Stimulated activated CD4-positive, alpha-beta T cell treated with anti-CD3 and anti-CD28 coated beads, Interleukin-15, amount 100 ng/mL, for 1 hour (primary cell): ENCODE results near the gene AHR.

Experiments
- DNase-seq, 2 donors: peaks; one replicate each; pipeline ENCODE4 v3.0.0-alpha.2; 2020; ENCODE audit warnings: low read depth in 1 of 2, low spot score in 1 of 2

AHR gene

DNA sequence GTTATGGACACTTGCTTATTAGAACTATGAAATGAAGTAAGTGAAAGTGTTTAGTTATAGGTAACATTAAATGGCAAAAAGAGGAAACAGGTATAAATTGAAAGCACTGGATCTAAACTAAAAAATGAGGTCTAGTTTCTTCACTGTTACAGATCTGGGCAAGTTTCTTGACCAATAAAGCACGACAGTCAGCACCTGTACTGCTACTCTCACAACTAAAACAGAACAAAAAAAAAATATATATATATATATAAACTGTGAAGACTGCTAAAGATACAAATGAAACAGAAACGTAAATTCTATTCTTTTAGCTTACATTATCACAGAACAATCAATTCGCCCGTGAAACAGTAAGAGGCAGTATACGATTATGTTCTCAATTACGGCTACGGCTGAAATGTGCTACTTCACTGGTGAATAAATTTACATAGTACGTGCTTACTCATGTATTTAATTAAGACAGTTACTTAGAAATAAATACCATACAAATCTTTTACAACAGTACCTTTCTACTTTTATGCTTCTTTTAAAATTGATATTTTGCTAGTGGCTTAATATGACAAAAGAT, 4.2 kb downstream of the AHR start:
- DNase-seq = no peak

DNA sequence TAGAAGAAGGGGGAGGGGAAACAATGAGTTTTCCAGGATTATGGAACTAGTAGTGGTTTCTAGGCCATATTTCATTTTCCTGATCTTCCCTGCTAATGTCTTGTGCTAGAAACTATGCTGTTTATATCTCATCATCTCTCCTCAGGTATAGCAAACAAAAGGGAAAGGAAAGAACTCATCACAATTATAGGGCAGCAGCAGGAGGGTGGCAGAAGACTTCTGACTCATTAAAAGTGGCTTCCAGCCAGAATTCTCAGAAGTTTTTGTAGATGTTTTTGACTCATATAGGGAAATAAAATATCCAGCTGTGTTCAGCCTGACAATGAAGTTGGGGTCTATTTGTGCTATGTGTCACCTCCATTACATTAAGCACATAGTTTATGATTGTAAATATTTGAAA, 6.5 kb downstream of the AHR start:
- no peak for DNase-seq

DNA sequence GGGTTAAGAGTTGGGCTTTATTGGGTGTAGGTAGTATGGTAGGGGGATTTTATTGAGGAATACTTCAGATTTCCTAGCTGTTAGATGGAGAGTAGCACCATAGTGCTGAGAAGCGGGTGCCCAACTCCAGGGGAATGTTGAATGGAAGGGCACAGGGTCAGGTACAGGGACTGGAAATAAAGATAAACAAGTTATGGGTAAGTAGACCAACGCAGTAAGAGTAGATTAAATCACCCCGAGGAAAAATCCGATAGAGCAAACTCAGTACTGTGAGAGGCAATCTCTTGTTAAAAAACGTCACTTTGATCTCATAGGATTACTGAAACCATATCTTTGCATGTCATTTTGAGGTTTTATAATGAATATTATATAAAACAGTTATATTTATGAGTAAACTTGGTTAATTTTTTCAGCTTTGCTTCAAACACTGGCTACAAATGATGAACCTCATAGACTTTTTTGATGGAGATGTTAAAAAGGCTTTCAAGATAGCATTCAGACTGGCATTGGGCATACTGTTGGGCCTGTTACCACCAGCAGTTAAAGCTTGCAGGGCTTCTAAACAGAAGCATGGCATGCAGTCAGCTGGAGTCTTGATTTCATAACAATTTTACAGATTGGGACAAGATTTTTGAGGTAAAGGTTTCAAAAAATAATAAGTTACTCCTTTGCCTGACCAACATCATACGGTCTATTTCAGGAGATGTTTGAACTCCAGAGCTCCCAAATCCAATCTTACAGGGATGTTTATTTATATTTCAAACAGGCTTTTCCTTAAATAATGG, 7.1 kb downstream of the AHR start:
- DNase-seq = no peak

DNA sequence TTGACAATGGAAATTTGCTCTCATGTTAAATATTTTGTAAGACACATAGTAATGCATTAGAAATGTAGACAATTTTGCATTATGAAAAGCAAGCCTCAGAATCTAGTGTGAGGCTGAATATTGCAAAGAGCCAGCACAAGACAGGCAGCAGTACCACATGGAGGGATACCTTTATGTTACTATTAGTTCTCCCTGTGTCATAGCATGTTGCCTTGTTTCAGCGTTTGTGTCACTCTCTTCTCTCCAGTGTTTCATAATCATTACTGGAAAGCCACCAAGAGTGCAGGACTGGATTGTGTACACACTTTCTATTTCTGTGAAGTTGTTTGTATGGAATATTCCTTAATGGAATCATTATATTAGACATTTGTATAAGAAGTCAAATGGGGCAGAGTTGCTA, 8.5 kb downstream of the AHR start:
- no peak for DNase-seq

DNA sequence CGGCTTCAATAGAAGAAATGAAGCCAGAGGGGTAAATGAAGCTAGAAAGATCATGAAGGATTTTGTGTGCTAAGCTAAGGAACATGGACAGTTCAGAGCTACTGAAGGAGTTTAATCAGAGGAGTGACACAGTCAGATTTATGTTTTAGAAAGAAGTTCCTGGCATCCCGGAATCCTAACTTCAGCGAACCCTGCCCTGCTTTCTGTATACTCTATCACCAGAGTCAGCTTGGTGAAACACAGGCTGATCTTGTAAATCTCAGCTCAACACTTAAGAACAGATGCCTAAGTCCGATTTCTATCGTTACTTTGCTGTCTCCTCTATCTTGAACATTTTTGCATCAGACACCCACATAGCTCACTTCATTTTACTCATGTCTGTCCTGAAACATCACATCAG, 9.1 kb downstream of the AHR start:
- DNase-seq = no peak

DNA sequence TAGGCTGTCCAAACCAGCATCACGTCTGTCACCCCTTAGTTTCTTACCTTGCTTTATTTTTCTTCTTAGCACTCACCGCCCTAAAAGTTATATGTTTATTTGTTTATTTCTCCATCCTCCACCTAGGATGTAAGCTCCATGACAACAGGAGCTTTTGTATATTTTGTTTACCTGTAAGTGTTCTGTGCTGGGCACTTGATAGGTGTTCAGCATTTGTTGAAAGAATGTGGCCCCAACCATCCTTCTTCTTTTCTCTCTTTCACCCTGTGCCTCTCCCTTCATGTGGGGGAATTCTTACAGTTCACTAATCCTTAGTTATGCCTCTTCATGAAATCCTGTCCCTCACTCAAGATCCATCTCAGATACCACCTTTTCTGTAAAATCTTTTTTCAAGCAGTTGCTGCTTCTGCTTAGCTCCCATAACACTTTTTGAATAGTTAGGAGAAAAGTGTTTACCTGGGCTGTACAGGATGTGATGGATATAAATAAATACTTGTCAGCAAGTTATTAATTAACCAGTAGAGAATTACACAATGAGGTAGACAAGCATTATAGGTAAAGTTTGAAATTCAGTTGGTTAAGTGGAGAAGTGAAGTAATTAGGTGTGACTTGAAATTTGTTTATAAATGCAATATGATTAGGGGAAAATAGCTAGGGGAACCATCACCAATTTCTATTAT, 9.7 kb downstream of the AHR start:
- no peak for DNase-seq

DNA sequence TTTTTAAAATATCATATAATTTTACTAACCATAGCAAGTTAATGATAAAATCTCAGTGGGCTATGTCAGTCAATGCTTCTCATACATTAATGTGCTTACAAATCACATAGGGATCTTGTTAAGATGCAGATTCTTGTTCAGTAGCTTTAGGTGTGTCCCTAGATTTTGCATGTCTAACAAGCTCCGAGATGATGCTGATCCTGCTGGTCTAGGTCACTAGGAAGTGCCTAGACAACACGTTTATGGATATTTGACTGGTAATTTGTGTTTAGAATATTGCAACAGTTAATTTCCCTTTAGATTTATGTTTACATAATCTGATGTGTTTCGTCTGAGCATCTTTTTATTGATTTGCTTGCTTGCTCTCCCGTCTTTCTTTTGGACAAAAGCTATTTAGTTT, 12.7 kb downstream of the AHR start:
- no peak for DNase-seq

DNA sequence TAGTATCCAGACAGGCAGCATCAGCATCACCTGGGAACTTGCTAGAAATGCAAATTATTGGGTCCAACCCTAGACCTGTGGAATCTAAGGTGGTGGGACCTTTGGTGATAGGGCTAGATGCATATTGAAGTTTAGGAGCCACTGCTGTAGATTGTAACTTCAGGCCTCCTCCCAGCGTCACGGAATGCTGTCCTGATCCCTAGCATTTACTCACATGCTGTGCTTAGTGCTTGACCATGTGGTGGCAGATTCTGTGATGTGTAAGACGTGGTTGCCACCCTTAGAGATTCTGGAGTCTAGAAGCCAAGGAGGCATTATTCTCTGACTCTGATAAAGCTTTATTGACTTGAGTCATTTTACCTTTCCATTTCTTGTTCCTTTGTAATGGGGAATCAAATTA, 13.5 kb downstream of the AHR start:
- no peak for DNase-seq

DNA sequence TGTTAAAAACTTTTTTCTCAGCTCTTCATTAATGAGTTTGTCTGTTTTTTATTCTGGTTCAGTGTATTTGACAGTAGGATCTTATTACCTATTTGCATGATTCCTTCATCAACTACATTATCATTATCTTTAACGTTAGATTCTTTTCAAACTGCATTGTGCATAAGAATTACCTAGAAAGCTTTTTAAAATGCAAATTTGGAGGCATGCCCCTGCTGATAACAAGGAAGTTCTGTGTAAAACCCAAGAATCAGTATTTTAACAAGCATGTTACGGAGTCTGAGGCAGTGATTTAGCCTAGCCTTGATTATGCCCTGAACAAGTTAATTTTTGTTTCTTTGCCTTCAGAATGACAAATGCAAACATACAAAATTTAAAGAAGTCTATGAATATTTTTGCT, 14.2 kb downstream of the AHR start:
- no peak for DNase-seq

DNA sequence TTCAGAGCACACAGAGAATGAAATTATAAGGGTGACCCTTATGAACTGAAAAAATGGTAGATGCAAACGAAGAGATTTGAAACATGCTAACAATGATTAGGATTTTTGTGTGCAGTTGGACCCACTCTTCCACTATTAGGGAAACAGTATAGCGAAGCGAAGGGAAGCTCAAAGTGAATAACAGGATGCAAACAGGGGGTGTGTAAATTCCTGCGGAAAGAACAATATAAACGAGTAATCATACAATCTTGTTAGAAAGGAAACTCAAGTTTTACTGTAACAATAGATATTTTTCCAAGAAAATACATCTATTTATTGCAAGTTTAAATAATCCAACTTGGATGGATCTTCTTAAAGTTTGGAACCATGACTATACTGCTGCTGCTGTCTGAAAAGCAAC, 14.7 kb downstream of the AHR start:
- no peak for DNase-seq

DNA sequence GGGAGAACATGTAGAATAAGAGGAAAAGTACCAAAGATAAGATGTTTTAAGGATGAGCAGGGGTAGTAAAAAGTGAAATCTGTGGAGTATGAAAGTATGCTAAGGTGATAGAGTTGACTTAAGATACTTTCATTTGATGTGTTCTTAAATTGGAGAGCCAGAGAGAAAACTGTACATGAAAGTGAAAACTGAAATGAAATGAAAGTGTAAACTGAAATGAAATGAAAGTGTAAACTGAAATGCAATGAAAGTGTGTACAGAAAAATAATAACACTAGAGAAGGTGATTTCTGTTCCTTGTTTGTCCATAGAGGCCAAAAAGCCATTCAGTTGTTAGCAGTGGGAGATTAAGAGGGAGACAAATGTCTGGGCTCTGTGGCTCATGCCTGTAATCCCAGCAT, 17.5 kb downstream of the AHR start:
- DNase-seq = no peak

DNA sequence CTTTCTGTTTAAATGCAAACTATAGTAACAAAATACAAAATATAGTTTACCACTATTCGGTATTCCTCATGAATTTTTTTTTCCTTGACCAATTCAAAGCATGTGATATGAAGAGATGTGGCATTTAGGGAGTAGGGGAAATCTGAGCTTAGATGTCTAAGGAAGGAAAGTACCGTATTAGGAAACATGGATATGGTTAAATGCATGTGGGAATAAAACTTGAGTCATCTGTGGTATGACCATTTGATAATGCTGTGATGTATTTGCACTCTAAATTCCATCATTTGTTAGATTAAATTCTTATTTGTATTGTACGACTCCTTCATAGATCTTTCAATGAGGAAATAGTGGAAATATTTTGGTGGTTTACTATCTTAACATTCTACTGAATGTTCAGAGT, 19.7 kb downstream of the AHR start:
- DNase-seq = no peak

DNA sequence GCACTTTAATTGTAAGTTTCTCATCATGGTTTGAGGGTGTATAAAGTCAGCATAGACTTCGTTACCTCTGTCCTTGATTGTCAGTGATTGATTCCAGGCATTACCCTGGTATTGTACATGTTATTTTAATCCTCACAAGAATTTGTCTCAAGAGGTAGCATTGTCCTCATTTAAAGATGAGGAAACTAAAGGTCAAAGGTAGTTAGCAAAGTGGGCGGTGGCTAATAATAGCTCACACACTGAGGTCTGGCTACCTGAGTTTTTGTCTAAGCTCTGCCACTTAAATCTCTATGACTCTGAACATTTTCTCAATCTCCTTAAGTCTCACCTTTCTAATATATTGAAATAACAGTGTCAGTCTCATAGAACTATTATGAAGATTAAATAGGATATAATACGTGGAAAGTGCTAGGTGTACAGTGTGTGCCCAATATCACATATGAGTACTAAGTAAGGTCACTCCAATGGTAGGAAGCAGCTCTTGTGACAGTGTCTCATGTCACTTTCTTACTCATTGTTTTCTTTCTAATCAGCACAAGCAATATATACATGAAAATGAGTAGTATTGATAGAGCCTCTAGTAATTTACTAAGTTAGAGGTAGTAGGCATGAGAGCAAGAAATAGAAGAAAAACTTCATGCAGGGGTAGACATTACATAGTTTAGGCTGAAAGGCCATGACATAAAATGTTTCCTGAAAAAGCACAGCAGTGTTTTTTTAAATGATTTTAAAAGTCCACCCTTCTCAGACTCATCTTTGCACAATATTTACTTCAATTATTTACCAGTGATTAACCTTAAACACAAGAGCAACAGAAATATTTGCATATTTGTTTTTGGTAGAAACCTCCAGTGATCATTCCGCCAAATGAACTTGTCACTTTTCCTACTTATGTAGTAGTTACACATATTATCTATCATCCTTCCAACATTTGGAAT, 21.0 kb downstream of the AHR start:
- DNase-seq = no peak

DNA sequence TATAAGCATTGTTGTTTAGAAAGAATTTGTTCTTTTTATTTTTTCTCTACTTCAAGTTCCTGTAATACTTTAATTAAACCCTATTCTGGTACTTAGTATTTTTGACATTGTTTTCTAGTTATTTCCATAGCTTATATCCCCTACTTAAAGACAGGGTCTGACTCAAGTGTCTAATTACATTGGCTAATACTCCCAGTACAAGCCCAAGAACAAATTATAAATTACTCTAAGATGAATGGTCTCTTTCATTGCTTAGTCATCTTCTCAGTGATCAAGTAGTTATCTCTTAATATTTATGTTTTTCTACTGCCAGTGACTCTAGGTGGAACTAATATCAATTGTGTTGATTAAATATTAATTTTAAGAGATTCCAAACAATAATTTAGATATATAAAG, 21.6 kb downstream of the AHR start:
- no peak for DNase-seq

DNA sequence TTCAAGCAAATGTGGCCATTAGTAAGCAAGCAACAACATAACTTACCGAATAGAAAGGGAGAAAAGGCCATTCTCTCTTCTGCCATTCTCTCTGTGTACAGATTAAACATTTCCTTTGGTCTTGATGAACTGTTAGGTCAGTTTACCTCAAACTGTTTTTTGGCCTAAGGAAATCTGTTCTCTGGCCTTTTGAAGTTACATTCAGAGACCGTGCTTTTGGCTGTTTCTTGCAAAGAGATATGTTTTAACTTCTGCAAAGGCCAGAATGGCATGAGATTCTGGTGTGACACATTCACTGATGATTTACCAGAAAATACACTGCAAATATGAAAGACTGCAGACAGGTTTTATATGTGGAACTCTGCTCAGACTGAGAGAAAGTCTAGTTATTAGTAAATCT, 22.2 kb downstream of the AHR start:
- DNase-seq = no peak

DNA sequence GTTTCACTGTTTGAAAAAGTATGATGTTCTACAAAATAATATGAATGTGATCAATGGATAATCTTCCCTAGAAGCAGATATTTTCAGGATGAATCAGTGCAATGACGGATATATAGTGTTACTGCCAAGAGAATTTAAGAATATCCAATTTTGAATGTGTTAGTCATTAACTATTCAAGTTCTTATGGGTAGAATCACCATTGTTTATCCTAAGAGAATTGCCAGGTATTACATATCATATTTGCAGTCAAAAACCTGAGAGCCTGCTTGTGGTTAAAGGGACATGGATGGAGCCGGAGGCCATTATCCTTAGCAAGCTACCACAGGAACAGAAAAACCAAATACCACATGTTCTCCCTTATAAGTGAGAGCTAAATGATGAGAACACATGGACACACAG, 26.9 kb downstream of the AHR start:
- DNase-seq = no peak

DNA sequence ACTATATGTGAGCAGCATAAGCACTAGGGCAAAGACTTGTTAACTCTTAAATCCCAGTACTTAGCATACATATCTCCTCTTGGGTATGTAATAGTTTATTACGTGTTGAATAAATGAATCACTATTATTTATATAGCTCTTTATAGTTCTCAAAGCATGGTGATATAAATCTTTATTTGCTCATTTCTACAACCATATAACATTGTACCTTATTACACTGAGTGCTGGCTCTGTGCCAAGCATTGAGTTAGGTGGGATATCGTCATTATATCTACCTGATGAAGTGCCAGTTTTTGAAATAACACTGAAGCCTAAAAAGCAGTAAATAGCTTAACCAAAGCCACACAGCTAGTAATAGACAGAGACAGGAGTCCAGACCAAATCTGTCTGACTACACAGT, 27.9 kb downstream of the AHR start:
- no peak for DNase-seq

DNA sequence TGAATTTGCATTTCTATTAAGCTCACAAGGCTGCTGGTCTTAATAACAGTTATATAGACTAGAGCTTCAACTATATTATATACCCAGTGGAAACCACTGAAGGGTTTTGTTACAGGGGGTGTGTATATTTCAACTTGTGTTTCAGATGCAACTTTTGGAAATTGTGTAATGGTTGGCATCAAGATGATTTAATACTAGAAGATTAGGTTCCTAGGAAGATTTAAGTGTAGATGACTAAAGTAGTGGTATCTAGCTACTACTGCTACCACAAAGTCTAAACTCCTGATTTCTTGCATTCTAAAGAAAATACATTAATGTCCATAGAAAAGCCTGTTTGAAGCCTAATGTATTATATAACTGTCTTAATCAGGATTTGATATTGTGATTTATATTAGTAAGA, 30.2 kb downstream of the AHR start:
- DNase-seq = no peak

DNA sequence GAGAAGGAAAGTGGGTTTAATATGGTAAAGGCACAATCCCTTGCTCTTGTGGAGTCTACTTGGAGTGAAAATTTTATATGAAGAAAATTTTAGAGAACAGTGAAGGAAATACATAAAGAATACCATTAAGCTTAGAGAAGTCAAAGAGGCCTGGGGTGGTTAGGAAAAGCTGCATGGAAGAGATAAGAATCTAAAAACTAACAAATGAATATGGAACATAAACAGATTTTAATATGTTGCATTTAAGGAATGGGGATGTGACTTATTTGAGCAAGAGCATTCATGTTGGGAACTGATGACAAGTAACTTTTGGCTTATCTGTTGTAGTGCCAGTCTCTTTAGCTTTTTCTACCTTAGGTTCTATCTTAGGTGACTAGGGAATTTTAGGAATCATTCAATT, 31.0 kb downstream of the AHR start:
- no peak for DNase-seq

DNA sequence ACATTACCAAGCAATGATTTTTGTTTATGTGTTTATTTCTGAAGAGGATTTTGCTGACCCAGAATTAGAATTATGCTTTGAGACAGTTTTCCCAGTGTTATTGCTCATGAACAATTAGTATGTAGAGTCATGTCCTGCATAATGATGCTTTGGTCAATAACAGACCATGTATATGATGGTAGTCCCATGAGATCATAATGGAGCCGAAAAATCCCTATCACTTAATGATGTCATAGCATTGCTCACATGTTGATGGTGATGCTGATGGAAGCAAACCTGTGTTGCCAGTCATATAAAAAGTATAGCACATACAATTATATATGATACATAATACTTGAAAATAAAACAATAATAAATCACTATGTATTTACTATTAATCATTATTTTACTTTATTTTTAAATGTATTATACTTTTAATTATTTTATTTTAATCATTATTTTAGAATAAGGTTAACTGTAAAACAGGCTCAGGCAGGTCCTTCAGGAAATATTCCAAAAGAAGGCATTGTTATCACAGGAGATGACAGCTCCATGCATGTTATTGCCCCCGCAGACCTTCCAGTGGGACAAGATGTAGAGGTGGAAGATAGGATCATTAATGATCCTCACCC, 33.5 kb downstream of the AHR start:
- no peak for DNase-seq

DNA sequence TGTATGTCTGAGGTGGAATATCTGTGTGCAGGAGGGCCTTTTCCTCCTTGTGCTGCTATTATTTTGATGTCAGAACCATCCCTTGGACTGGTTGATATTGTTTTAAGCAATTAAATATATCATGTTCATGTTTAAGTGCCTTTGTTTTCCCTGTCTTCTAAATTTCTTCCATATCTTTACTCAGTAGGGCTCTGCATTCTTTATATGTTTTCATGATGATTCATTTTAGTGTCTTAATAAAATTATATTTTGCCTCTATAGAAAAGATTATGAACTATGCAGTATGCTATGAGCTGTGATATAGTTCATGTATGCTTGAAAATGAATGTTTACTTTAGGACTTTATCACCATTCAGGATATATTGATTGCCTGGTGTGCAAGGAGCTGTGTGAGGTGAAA, 34.8 kb downstream of the AHR start:
- no peak for DNase-seq
